ENCODE data around the gene KPNA2.

The KPNA2 gene

DNA sequence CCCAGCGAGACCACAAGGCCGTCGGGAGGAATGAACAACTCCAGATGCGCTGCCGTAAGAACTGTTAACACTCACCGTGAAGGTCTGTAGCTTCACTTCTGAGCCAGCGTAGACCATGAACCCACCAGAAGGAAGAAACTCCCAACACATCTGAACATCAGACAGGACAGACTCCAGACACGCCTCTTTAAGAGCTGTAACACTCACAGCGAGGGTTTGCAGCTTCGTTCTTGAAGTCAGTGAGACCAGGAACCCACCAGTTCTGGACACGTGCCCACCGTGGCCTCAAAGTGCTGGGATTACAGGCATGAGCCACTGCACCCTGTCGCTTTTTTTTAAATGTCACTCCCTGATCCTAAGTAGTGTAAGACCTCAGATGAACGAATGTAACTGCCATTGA, 17.3 kb downstream of the KPNA2 start:
- TF ChIP-seq, protein P1, sequence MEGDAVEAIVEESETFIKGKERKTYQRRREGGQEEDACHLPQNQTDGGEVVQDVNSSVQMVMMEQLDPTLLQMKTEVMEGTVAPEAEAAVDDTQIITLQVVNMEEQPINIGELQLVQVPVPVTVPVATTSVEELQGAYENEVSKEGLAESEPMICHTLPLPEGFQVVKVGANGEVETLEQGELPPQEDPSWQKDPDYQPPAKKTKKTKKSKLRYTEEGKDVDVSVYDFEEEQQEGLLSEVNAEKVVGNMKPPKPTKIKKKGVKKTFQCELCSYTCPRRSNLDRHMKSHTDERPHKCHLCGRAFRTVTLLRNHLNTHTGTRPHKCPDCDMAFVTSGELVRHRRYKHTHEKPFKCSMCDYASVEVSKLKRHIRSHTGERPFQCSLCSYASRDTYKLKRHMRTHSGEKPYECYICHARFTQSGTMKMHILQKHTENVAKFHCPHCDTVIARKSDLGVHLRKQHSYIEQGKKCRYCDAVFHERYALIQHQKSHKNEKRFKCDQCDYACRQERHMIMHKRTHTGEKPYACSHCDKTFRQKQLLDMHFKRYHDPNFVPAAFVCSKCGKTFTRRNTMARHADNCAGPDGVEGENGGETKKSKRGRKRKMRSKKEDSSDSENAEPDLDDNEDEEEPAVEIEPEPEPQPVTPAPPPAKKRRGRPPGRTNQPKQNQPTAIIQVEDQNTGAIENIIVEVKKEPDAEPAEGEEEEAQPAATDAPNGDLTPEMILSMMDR (IDR thresholded peaks at IDR 0.05), result no peak
- intact Hi-C loops (cut with DNase I; ENCODE audit: low total_unique reads), result no loop called here
- Histone ChIP-seq H3K27ac (no peak overlapping the region), H3K4me3 (no peak overlapping the region), H3K27me3 (no peaks in the 10 kb centered on the region), H3K9me3 (no peaks in the 10 kb centered on the region), H3K36me3 (no peaks in the 10 kb centered on the region), H3K4me1 (peaks cover 0 to 12% (median 7%) of the 10 kb centered on the region in 4 donors)
- DNase-seq, result no peak

- Histone ChIP-seq H3K4me1 (peaks cover 0 to 12% (median 7%) of the 10 kb centered on the region in 4 donors), H3K27ac (no peak overlapping the region), H3K4me3 (no peak overlapping the region), H3K27me3 (no peaks in the 10 kb centered on the region), H3K36me3 (no peaks in the 10 kb centered on the region), H3K9me3 (no peaks in the 10 kb centered on the region)
- TF ChIP-seq, protein P1 (IDR thresholded peaks at IDR 0.05), result no peak
- DNase-seq, result peak in 1 of 2 donors; percentile 51
- intact Hi-C loops (cut with DNase I; ENCODE audit: low total_unique reads), result no loop called here
Observed at GRCh38 chr17:68053231-68054013, 17.9 kb downstream of the KPNA2 start.

GRCh38 chr17:68054296-68054900, 18.9 kb downstream of the KPNA2 start:
- TF ChIP-seq, protein P1 (IDR thresholded peaks at IDR 0.05), result no peak
- DNase-seq, result no peak
- intact Hi-C loops (cut with DNase I; ENCODE audit: low total_unique reads), result no loop called here
- Histone ChIP-seq H3K9me3 (no peaks in the 10 kb centered on the region), H3K36me3 (no peaks in the 10 kb centered on the region), H3K4me1 (peaks cover 0 to 12% (median 7%) of the 10 kb centered on the region in 4 donors), H3K27me3 (no peaks in the 10 kb centered on the region), H3K4me3 (no peak overlapping the region), H3K27ac (peak overlapping the region in 1 of 2 donors; percentile 41)

GRCh38 chr17:68057531-68057952, 22.0 kb downstream of the KPNA2 start:
- Histone ChIP-seq H3K9me3 (no peaks in the 10 kb centered on the region), H3K27ac (no peak overlapping the region), H3K4me1 (peaks cover 0 to 12% (median 7%) of the 10 kb centered on the region in 4 donors), H3K36me3 (no peaks in the 10 kb centered on the region), H3K4me3 (no peak overlapping the region), H3K27me3 (no peaks in the 10 kb centered on the region)
- TF ChIP-seq, protein P1 (IDR thresholded peaks at IDR 0.05), result peak in 1 of 2 experiments; percentile 7
- DNase-seq, result no peak
- intact Hi-C loops (cut with DNase I; ENCODE audit: low total_unique reads), result no loop called here

- Histone ChIP-seq H3K4me3 (no peak overlapping the region), H3K27me3 (no peaks in the 10 kb centered on the region), H3K36me3 (no peaks in the 10 kb centered on the region), H3K9me3 (no peaks in the 10 kb centered on the region), H3K4me1 (no peaks in the 10 kb centered on the region), H3K27ac (no peak overlapping the region)
- intact Hi-C loops (cut with DNase I; ENCODE audit: low total_unique reads), result no loop called here
- TF ChIP-seq, protein P1 (IDR thresholded peaks at IDR 0.05), result no peak
- no peak for DNase-seq
Observed at GRCh38 chr17:68060336-68060735, 24.8 kb downstream of the KPNA2 start.
